GM19328 (cell line): ENCODE measurements around the gene GATA3.
A peak's percentile ranks its signal among the peaks of the same experiment; 100 is the strongest.

ENCODE experiments used
- ATAC-seq: cut with Tn5 transposase; IDR thresholded peaks from one replicate; pipeline ENCODE4 v1.9.1; 2021; ENCODE audit warnings: mild to moderate bottlenecking, moderate library complexity; ENCODE audit not compliant: unreplicated experiment

The GATA3 gene

GRCh38 chr10:8050556-8051108 is 3.9 kb upstream of the GATA3 start:
- ATAC-seq, result no peak

- no peak for ATAC-seq
These were observed 3.2 kb upstream of the GATA3 start for GRCh38 chr10:8051109-8051821.

- ATAC-seq, result no peak
These were observed 2.6 kb upstream of the GATA3 start for GRCh38 chr10:8051851-8052257.

- ATAC-seq, result no peak
These were observed 2.0 kb upstream of the GATA3 start for GRCh38 chr10:8052341-8052955.

- ATAC-seq, result no peak
These were observed 1.5 kb upstream of the GATA3 start for GRCh38 chr10:8052956-8053445.

- peak; percentile 80 for ATAC-seq
These were observed 843 bp upstream of the GATA3 start for GRCh38 chr10:8053446-8054243.

- peak; percentile 7 for ATAC-seq
These were observed 319 bp upstream of the GATA3 start for GRCh38 chr10:8054244-8054493.

- no peak for ATAC-seq
These were observed 1.2 kb downstream of the GATA3 start for GRCh38 chr10:8055420-8056349.

GRCh38 chr10:8056378-8056777 is 1.9 kb downstream of the GATA3 start:
- ATAC-seq, result no peak

GRCh38 chr10:8056871-8057331 is 2.4 kb downstream of the GATA3 start:
- ATAC-seq, result no peak

GRCh38 chr10:8057636-8058273 is 3.3 kb downstream of the GATA3 start:
- ATAC-seq, result no peak

GRCh38 chr10:8058274-8059111 is 4.0 kb downstream of the GATA3 start:
- ATAC-seq, result no peak

GRCh38 chr10:8059191-8059936 is 4.9 kb downstream of the GATA3 start:
- ATAC-seq, result no peak

- peak; percentile 40 for ATAC-seq
These were observed 5.7 kb downstream of the GATA3 start for GRCh38 chr10:8060010-8060703.

GRCh38 chr10:8060704-8061121 is 6.2 kb downstream of the GATA3 start:
- no peak for ATAC-seq

- ATAC-seq, result no peak
These were observed 7.1 kb downstream of the GATA3 start for GRCh38 chr10:8061274-8062211.
